ENCODE results near the gene AFAP1.

Gene AFAP1

DNA sequence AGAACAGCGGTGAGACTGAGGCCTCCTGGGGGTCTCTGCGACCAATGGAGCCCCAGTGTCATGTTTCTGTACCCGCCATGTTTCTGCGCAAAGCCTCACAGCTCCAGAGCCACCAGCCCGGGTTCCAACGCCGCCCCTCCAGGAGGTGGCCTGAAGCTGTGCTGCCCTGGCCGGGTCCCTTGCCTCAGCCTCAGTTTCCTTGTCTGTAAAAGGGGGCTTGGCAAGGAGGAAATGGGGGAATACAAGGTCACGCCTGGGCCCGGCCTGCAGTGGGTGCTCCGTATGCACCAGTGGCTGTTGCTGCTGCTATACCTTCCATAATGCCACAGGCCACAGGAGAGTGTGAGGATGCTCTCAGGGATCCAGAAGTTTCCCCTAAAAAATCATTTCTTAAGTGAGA is 229.5 kb downstream of the AFAP1 start:
- POLR2A ChIA-PET: no interaction called here
- TF ChIP-seq BHLHE40 (IDR thresholded peaks at IDR 0.05; ENCODE audit: borderline replicate concordance): no peak
- TF ChIP-seq ARNT (IDR thresholded peaks at IDR 0.05): no peak
- TF ChIP-seq SUZ12 (IDR thresholded peaks at IDR 0.05): no peak
- TF ChIP-seq L3MBTL2 (conservative IDR thresholded peaks at IDR 0.05): no peak
- TF ChIP-seq, protein P1, sequence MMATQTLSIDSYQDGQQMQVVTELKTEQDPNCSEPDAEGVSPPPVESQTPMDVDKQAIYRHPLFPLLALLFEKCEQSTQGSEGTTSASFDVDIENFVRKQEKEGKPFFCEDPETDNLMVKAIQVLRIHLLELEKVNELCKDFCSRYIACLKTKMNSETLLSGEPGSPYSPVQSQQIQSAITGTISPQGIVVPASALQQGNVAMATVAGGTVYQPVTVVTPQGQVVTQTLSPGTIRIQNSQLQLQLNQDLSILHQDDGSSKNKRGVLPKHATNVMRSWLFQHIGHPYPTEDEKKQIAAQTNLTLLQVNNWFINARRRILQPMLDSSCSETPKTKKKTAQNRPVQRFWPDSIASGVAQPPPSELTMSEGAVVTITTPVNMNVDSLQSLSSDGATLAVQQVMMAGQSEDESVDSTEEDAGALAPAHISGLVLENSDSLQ (IDR thresholded peaks at IDR 0.05): no peak
- TF ChIP-seq LEF1 (IDR thresholded peaks at IDR 0.05; ENCODE audit: borderline replicate concordance): no peak
- no peak for DNase-seq (ENCODE audit: extremely low spot score)
- CTCF ChIA-PET: no interaction called here

DNA sequence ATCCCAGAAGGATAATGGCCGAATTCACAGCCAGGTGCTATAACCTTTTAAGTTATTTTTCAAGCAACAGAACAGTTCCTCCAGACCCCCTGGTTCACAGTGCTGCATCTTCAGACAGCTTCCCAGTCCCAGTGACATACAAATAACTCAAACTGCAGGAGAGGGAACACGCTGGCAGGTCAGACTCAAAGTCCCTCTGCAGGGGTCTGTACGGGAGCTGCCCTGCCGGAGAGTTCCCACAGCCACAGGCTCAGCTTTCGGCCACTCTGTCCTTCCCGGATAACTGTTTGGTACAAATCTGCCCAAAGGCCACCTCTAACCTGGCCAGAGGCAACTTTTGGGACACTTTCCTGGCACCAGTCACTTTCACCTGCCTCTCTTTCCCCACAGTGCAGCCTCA is 230.2 kb downstream of the AFAP1 start:
- CTCF ChIA-PET: no interaction called here
- POLR2A ChIA-PET: no interaction called here
- no peak for DNase-seq (ENCODE audit: extremely low spot score)
- TF ChIP-seq SUZ12 (IDR thresholded peaks at IDR 0.05) (no peak), FOXA1 (IDR thresholded peaks at IDR 0.05) (no peak), FOXK2 (IDR thresholded peaks at IDR 0.05) (no peak), SP1 (IDR thresholded peaks at IDR 0.05) (no peak), FOXM1 (IDR thresholded peaks at IDR 0.05; ENCODE audit: borderline replicate concordance) (no peak), NFRKB (IDR thresholded peaks at IDR 0.05) (no peak), ZNF384 (IDR thresholded peaks at IDR 0.05) (no peak), LEF1 (IDR thresholded peaks at IDR 0.05; ENCODE audit: borderline replicate concordance) (no peak)

DNA sequence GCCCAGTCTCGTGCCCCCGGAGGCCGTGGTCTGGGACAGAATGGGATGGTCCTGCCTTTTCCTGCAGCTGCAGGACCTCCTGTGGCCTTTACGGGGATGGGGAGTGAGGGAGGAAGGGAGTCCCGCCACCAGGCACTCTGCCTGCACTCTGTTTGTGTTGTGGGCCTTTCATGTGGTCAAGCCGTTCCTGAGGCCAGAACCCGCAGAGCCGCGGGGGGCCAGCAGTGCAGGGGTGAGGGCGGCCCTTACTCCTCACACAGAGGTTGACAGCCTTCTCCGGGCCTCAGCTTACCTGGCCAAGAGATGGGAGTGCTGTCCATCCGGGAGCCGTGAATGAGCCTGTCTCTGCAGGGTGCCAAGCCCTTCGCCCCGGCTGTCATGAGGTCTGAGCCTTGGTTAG is 230.7 kb downstream of the AFAP1 start:
- no peak for TF ChIP-seq SP1 (IDR thresholded peaks at IDR 0.05)
- TF ChIP-seq FOXK2 (IDR thresholded peaks at IDR 0.05): no peak
- TF ChIP-seq NFRKB (IDR thresholded peaks at IDR 0.05): no peak
- POLR2A ChIA-PET: no interaction called here
- CTCF ChIA-PET: no interaction called here
- no peak for DNase-seq (ENCODE audit: extremely low spot score)
